Measurements from ENCODE around the gene DEPDC5. TPM values are rescaled to one million over a fixed set of nuclear protein-coding genes. Genes with fewer than 3 reads are reported as not detected.
A peak's percentile ranks its signal among the peaks of the same experiment; 100 is the strongest.

Gene DEPDC5
- total RNA-seq, 4 donors from 2014 or later: 6.6 to 12.2 (median 10.4) TPM

- intact Hi-C loops (cut with DNase I; ENCODE audit: low total_unique reads) (loop anchor here (10.0 kb wide), 1 partner anchor 283 kb away; the partner anchor contains the start of gene PISD), in situ Hi-C loops (cut with MboI; ENCODE audit: low sequenced_read_pairs in 4 of 4) (loop anchor here in 1 of 4 donors (25.0 kb wide), 1 partner anchor 286 kb away; the partner anchor contains the start of gene PISD)
- Histone ChIP-seq H3K27ac (peak overlapping the region in 1 of 4 donors; percentile 97), H3K36me3 (peaks cover 0 to 6% of the 10 kb centered on the region in 2 donors), H3K9me3 (no peaks in the 10 kb centered on the region), H3K4me3 (no peak overlapping the region), H3K27me3 (no peaks in the 10 kb centered on the region), H3K4me1 (peaks cover 18 to 43% of the 10 kb centered on the region in 2 donors)
- ATAC-seq: no peak
- no peak for TF ChIP-seq POLR2A (IDR thresholded peaks at IDR 0.05)
- TF ChIP-seq, protein P1, sequence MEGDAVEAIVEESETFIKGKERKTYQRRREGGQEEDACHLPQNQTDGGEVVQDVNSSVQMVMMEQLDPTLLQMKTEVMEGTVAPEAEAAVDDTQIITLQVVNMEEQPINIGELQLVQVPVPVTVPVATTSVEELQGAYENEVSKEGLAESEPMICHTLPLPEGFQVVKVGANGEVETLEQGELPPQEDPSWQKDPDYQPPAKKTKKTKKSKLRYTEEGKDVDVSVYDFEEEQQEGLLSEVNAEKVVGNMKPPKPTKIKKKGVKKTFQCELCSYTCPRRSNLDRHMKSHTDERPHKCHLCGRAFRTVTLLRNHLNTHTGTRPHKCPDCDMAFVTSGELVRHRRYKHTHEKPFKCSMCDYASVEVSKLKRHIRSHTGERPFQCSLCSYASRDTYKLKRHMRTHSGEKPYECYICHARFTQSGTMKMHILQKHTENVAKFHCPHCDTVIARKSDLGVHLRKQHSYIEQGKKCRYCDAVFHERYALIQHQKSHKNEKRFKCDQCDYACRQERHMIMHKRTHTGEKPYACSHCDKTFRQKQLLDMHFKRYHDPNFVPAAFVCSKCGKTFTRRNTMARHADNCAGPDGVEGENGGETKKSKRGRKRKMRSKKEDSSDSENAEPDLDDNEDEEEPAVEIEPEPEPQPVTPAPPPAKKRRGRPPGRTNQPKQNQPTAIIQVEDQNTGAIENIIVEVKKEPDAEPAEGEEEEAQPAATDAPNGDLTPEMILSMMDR (IDR thresholded peaks at IDR 0.05 in 4 of 5, conservative IDR thresholded peaks at IDR 0.05 in 1 of 5): no peak
- DNase-seq: no peak
Observed at GRCh38 chr22:31948002-31948401, 194.2 kb downstream of the DEPDC5 start.

DNA sequence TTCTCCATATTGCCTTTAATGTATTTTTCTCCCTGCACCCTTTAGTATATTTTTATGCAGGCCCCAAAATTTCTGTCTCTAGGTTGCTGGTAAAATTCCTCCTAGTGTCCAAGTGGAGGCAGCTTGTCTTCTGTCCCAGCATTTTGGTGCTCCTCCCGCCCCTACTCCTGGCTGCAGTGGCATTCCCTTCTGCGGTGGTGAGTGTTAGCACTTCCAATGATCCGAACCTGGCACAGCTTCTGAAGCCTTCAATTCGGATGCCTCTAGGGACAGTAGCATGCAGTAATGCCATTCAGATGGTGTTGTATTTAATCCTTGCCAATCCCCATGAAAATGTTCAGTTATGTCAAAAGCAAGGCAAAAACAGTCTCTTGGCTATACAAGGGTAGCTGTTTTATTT is 196.4 kb downstream of the DEPDC5 start:
- DNase-seq (no peak), ATAC-seq (no peak)
- intact Hi-C loops (cut with DNase I; ENCODE audit: low total_unique reads) (no loop called here), in situ Hi-C loops (cut with MboI; ENCODE audit: low sequenced_read_pairs in 4 of 4) (loop anchor here in 1 of 4 donors (25.0 kb wide), 1 partner anchor 512 kb away; the partner anchor contains the start of genes BPIFC and FBXO7)
- no peak for TF ChIP-seq POLR2A (IDR thresholded peaks at IDR 0.05)
- TF ChIP-seq, protein P1 (IDR thresholded peaks at IDR 0.05 in 4 of 5, conservative IDR thresholded peaks at IDR 0.05 in 1 of 5): no peak
- Histone ChIP-seq H3K36me3 (peaks cover 0 to 6% of the 10 kb centered on the region in 2 donors), H3K4me1 (peaks cover 35 to 51% of the 10 kb centered on the region in 2 donors), H3K27me3 (no peaks in the 10 kb centered on the region), H3K4me3 (no peak overlapping the region), H3K27ac (no peak overlapping the region), H3K9me3 (no peaks in the 10 kb centered on the region)

DNA sequence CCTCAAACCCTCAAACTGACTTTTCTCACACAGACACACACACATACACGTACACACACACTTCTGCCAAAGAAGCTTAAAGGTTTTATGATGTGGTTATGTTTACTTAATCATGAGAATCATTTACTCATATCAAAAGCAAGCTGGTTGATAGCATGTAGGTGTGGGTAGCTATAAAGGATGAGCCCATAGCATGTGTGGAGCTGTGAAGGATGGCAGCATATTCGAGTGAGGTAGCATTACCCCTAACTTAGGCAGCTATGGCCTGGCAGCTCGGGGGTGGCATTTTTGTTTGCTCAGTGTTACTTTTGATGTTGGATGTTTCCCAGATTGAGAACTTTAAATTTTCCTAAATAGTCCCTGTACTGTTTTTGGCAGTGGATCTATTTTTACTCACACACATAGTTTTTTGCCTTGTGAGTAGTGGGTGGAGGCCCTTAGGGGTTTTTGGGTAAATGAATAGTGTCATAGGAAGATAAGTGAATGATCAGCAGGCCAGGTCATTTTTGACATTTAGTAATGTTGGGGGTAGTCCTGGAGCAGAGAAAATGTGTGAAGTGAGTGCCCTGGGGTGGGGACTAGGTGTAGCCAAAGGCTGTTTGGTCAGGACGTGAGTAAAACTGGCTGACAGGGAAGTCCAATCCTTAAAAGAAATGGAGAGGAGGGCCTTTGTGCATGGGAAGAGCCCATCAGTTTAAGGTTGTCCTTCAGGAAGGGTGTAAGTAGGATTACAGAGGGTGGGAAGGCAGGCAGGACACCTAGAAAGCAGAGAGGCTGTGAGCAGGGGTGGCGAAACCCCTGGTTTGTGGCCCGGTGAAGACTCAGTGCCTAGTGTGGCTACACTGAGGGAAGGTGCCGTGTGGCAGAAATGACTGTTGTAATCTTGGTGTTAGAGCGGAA is 197.6 kb downstream of the DEPDC5 start:
- ATAC-seq (no peak), DNase-seq (no peak)
- peaks cover 27 to 40% of the 10 kb centered on the region in 2 donors for H3K4me1 ChIP-seq
- TF ChIP-seq POLR2A (IDR thresholded peaks at IDR 0.05): no peak
- TF ChIP-seq, protein P1 (IDR thresholded peaks at IDR 0.05 in 4 of 5, conservative IDR thresholded peaks at IDR 0.05 in 1 of 5): no peak
- no peak overlapping the region for H3K4me3 ChIP-seq
- in situ Hi-C loops (cut with MboI; ENCODE audit: low sequenced_read_pairs in 4 of 4): loop anchor here in 1 of 4 donors (25.0 kb wide), 1 partner anchor 511 kb away; the partner anchor contains the start of genes BPIFC and FBXO7
- H3K27me3 ChIP-seq: no peaks in the 10 kb centered on the region
- peak overlapping the region; percentile 76 to 79 (median 78) for H3K27ac ChIP-seq
- intact Hi-C loops (cut with DNase I; ENCODE audit: low total_unique reads): no loop called here
- H3K36me3 ChIP-seq: peaks cover 0 to 12% of the 10 kb centered on the region in 2 donors
- H3K9me3 ChIP-seq: no peaks in the 10 kb centered on the region

DNA sequence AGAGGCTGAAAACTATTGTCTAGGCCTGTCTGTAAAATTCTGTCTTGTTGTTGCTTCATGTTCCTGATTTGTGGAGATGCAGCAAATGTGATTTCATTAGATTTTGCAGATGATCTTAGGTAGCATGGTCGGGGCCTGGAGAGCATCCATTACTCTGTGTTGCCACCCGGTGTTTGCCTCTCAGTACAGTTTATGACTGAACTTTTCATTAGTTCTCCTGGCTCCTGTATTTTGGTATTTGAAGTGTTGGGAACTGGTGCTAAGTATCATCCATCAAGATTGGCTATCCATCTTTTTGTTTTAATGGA is 198.2 kb downstream of the DEPDC5 start:
- Histone ChIP-seq H3K9me3 (no peaks in the 10 kb centered on the region), H3K4me1 (peaks cover 27 to 39% of the 10 kb centered on the region in 2 donors), H3K27me3 (no peaks in the 10 kb centered on the region), H3K36me3 (peaks cover 0 to 18% of the 10 kb centered on the region in 2 donors), H3K4me3 (no peak overlapping the region), H3K27ac (peak overlapping the region; percentile 76 to 79 (median 78))
- DNase-seq (no peak), ATAC-seq (no peak)
- TF ChIP-seq, protein P1 (IDR thresholded peaks at IDR 0.05 in 4 of 5, conservative IDR thresholded peaks at IDR 0.05 in 1 of 5): no peak
- no peak for TF ChIP-seq POLR2A (IDR thresholded peaks at IDR 0.05)
- in situ Hi-C loops (cut with MboI; ENCODE audit: low sequenced_read_pairs in 4 of 4): loop anchor here in 1 of 4 donors (25.0 kb wide), 1 partner anchor 510 kb away; the partner anchor contains the start of genes BPIFC and FBXO7
- intact Hi-C loops (cut with DNase I; ENCODE audit: low total_unique reads): no loop called here

Measured in gastrocnemius medialis (tissue), 4 donors.